HG02588 (cell line): Measurements from ENCODE around the gene DUSP6.
"Not testable (repeated sequence)": the region's sequence is repeated elsewhere in the genome, so short reads cannot be mapped to it uniquely, and the experiment has no call there.

ENCODE experiments used
- ATAC-seq: cut with Tn5 transposase; IDR thresholded peaks from one replicate; pipeline ENCODE4 v1.9.1; 2021; ENCODE audit warnings: mild to moderate bottlenecking, moderate library complexity; ENCODE audit not compliant: unreplicated experiment

DUSP6 gene

GRCh38 chr12:89353188-89353822 lies 1.0 kb upstream of the DUSP6 start:
- peak; percentile 18 for ATAC-seq

GRCh38 chr12:89352242-89352491 lies 134 bp downstream of the DUSP6 start:
- ATAC-seq: no peak

- ATAC-seq: peak; percentile 24
Observed at GRCh38 chr12:89351489-89352241, 636 bp downstream of the DUSP6 start.

GRCh38 chr12:89350630-89351488 lies 1.4 kb downstream of the DUSP6 start:
- no peak for ATAC-seq

GRCh38 chr12:89350260-89350629 lies 2.1 kb downstream of the DUSP6 start:
- no peak for ATAC-seq

- ATAC-seq: no peak
Observed at GRCh38 chr12:89349814-89350213, 2.5 kb downstream of the DUSP6 start.

- no peak for ATAC-seq
Observed at GRCh38 chr12:89348894-89349699, 3.2 kb downstream of the DUSP6 start.

GRCh38 chr12:89347325-89347829 lies 4.9 kb downstream of the DUSP6 start:
- ATAC-seq: no peak

- ATAC-seq: no peak
Observed at GRCh38 chr12:89346741-89347324, 5.5 kb downstream of the DUSP6 start.

GRCh38 chr12:89345830-89346740 lies 6.2 kb downstream of the DUSP6 start:
- ATAC-seq: peak; percentile 99

- no peak for ATAC-seq
Observed at GRCh38 chr12:89345376-89345775, 6.9 kb downstream of the DUSP6 start.

- no peak for ATAC-seq
Observed at GRCh38 chr12:89344862-89345202, 7.5 kb downstream of the DUSP6 start.

- ATAC-seq: no peak
Observed at GRCh38 chr12:89344043-89344861, 8.0 kb downstream of the DUSP6 start.

- no peak for ATAC-seq
Observed at GRCh38 chr12:89343127-89343526, 9.2 kb downstream of the DUSP6 start.

GRCh38 chr12:89340861-89341260 lies 11.4 kb downstream of the DUSP6 start:
- ATAC-seq: no peak

GRCh38 chr12:89339526-89339925 lies 12.8 kb downstream of the DUSP6 start:
- ATAC-seq: no peak

GRCh38 chr12:89337136-89337535 lies 15.2 kb downstream of the DUSP6 start:
- not testable (repeated sequence) for ATAC-seq

GRCh38 chr12:89335452-89336244 lies 16.7 kb downstream of the DUSP6 start:
- ATAC-seq: no peak
